GM12874 (cell line): ENCODE measurements around the gene CCL22.

Experiments
- CTCF ChIP-seq: IDR thresholded peaks from 2 replicates; pipeline ENCODE4 v1.5.1; 2011; ENCODE audit warnings: low read depth, mild to moderate bottlenecking, control low read depth, low read length, moderate library complexity; ENCODE audit not compliant: insufficient read depth

Gene CCL22

GRCh38 chr16:57341062-57341440 is 17.5 kb upstream of the CCL22 start:
- no peak for TF ChIP-seq CTCF

GRCh38 chr16:57341441-57342303 is 16.9 kb upstream of the CCL22 start:
- no peak for TF ChIP-seq CTCF

- no peak for TF ChIP-seq CTCF
These were observed 15.4 kb upstream of the CCL22 start for GRCh38 chr16:57343221-57343620.

- no peak for TF ChIP-seq CTCF
These were observed 13.6 kb upstream of the CCL22 start for GRCh38 chr16:57345021-57345420.

GRCh38 chr16:57345666-57346204 is 12.8 kb upstream of the CCL22 start:
- no peak for TF ChIP-seq CTCF

- no peak for TF ChIP-seq CTCF
These were observed 10.7 kb upstream of the CCL22 start for GRCh38 chr16:57347858-57348257.

- TF ChIP-seq CTCF: no peak
These were observed 10.3 kb upstream of the CCL22 start for GRCh38 chr16:57348327-57348726.
